ENCODE data around the gene NUDT4.

- TF ChIP-seq, protein P1, sequence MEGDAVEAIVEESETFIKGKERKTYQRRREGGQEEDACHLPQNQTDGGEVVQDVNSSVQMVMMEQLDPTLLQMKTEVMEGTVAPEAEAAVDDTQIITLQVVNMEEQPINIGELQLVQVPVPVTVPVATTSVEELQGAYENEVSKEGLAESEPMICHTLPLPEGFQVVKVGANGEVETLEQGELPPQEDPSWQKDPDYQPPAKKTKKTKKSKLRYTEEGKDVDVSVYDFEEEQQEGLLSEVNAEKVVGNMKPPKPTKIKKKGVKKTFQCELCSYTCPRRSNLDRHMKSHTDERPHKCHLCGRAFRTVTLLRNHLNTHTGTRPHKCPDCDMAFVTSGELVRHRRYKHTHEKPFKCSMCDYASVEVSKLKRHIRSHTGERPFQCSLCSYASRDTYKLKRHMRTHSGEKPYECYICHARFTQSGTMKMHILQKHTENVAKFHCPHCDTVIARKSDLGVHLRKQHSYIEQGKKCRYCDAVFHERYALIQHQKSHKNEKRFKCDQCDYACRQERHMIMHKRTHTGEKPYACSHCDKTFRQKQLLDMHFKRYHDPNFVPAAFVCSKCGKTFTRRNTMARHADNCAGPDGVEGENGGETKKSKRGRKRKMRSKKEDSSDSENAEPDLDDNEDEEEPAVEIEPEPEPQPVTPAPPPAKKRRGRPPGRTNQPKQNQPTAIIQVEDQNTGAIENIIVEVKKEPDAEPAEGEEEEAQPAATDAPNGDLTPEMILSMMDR (IDR thresholded peaks at IDR 0.05) = no peak
- no peak for TF ChIP-seq POLR2A (IDR thresholded peaks at IDR 0.05)
These were observed 2.2 kb downstream of the NUDT4 start for GRCh38 chr12:93379981-93380361.

Measured in esophagus squamous epithelium (tissue), 4 donors.